HL-60 (cell line): ENCODE measurements around the gene PROB1.

Source experiments
- CTCF ChIP-seq: IDR thresholded peaks from one replicate; pipeline ENCODE4 v1.5.1; 2011; ENCODE audit warnings: low read length, control low read depth, inconsistent platforms; ENCODE audit not compliant: insufficient read depth
- GABPA ChIP-seq: IDR thresholded peaks from 2 replicates; pipeline ENCODE4 v1.6.1; 2012; ENCODE audit warnings: low read depth
- POLR2AphosphoS5 ChIP-seq: IDR thresholded peaks from 2 replicates; pipeline ENCODE4 v1.6.1; 2012; ENCODE audit warnings: low read depth
- REST ChIP-seq: IDR thresholded peaks from 2 replicates; pipeline ENCODE4 v1.6.1; 2012; ENCODE audit warnings: low read depth; ENCODE audit not compliant: insufficient replicate concordance

- TF ChIP-seq REST: no peak
- TF ChIP-seq CTCF: no peak
- TF ChIP-seq POLR2AphosphoS5: no peak
- no peak for TF ChIP-seq GABPA
Observed at GRCh38 chr5:139383993-139384590, 10.8 kb downstream of the PROB1 start.
